GM12878 (cell line): ENCODE results near the gene FLII. TPM values are rescaled to one million over a fixed set of nuclear protein-coding genes. Genes with fewer than 3 reads are reported as not detected.

ENCODE experiments used
- ATAC-seq: fragments of 200-7000 bp; cut with Tn5 transposase; 3 replicates; pipeline ENCODE4 v1.9.1; 2020; ENCODE audit warnings: mild to moderate bottlenecking, moderate library complexity
- BruUV-seq: library from RNA; stranded (reverse); fragments of 400-500 nt; replicated peaks from 2 replicates; lab custom pipeline; 2021; lab: Mats Ljungman, UMichigan
- CTCF ChIA-PET: fragments of 300-600 bp; sonication (Branson Sonifier 250); formaldehyde crosslinking; extraction: SDS; loops from one replicate; lab custom pipeline; 2021; ENCODE audit warnings: inconsistent platforms; lab: Yijun Ruan, JAX
- POLR2A ChIA-PET: fragments of 350-600 bp; formaldehyde crosslinking; extraction: SDS; loops from one replicate; lab custom pipeline; 2021; ENCODE audit warnings: inconsistent platforms; lab: Charles Lee
- RAD21 ChIA-PET: fragments of 300-600 bp; sonication (Branson Sonifier 250); formaldehyde crosslinking; loops from one replicate; lab custom pipeline; 2023; ENCODE audit warnings: antibody characterized with exemption; ENCODE audit not compliant: unreplicated experiment; lab: Charles Lee
- SMC1A ChIA-PET: fragments of 300-600 bp; sonication (Branson Sonifier 250); formaldehyde crosslinking; loops from one replicate; lab custom pipeline; 2023; ENCODE audit not compliant: unreplicated experiment, uncharacterized antibody; lab: Charles Lee
- DNase-seq: peaks from one replicate; pipeline ENCODE4 v3.0.0-alpha.2; 2011; ENCODE audit warnings: low read depth, low spot score
- FAIRE-seq: peaks from 3 replicates; lab custom pipeline; 2011; peaks lifted over from hg19 to GRCh38; lab: Jason Lieb, UNC
- H2AFZ ChIP-seq: 2 replicates; pipeline ENCODE4 v1.6.0; 2011; ENCODE audit warnings: low read depth, low read length, control low read depth; ENCODE audit not compliant: control insufficient read depth
- H3K27ac ChIP-seq: 2 replicates; pipeline ENCODE4 v1.5.1; 2011; ENCODE audit warnings: control low read depth; ENCODE audit not compliant: control insufficient read depth, insufficient read depth
- H3K27me3 ChIP-seq, 2 experiments: replicated peaks in 1 of 2; 2 replicates each; pipeline versions ENCODE4 v1.6.0 to v1.6.1; 2011; ENCODE audit warnings: low read length in 1 of 2; ENCODE audit not compliant: control insufficient read depth in 2 of 2, insufficient read depth in 2 of 2
- H3K36me3 ChIP-seq, 2 experiments: 2 replicates each; pipeline ENCODE4 v1.5.1; 2011; ENCODE audit warnings: low read length in 1 of 2; ENCODE audit not compliant: control insufficient read depth in 2 of 2, insufficient read depth in 2 of 2
- H3K4me1 ChIP-seq: 2 replicates; pipeline ENCODE4 v1.6.1; 2011; ENCODE audit warnings: mild to moderate bottlenecking, low read length, moderate library complexity, mixed read lengths; ENCODE audit not compliant: control insufficient read depth, insufficient read depth
- H3K4me2 ChIP-seq: 2 replicates; pipeline ENCODE4 v1.6.0; 2011; ENCODE audit warnings: control low read depth; ENCODE audit not compliant: control insufficient read depth, insufficient read depth
- H3K4me3 ChIP-seq: fragments of 200-600 bp; sonication (generic); 2 replicates; pipeline ENCODE4 v1.5.1; 2016
- H3K79me2 ChIP-seq: 2 replicates; pipeline ENCODE4 v1.6.0; 2011; ENCODE audit warnings: low read length; ENCODE audit not compliant: control insufficient read depth, insufficient read depth
- H3K9ac ChIP-seq: 2 replicates; pipeline ENCODE4 v1.8.0; 2011; ENCODE audit warnings: low read length, control low read depth, mixed read lengths; ENCODE audit not compliant: control insufficient read depth, insufficient read depth
- H3K9me3 ChIP-seq: replicated peaks from 3 replicates; pipeline ENCODE4 v1.5.1; 2011; ENCODE audit warnings: mild to moderate bottlenecking, low read length; ENCODE audit not compliant: control insufficient read depth, insufficient read depth
- H4K20me1 ChIP-seq: 2 replicates; pipeline ENCODE4 v1.6.0; 2011; ENCODE audit not compliant: control insufficient read depth, insufficient read depth
- BACH1 ChIP-seq: fragments of 450-650 bp; IDR thresholded peaks from 2 replicates; pipeline ENCODE4 v1.6.1; 2017; ENCODE audit warnings: mild to moderate bottlenecking, borderline replicate concordance
- BRCA1 ChIP-seq: IDR thresholded peaks from 2 replicates; pipeline ENCODE4 v1.6.1; 2011; ENCODE audit warnings: low read depth, low read length, improper control_type of control experiment
- CHD2 ChIP-seq: IDR thresholded peaks from 2 replicates; pipeline ENCODE4 v1.6.1; 2011; ENCODE audit warnings: low read depth, low read length, improper control_type of control experiment, borderline replicate concordance
- CHD4 ChIP-seq: fragments of 200-600 bp; sonication (generic); IDR thresholded peaks from 2 replicates; pipeline ENCODE4 v1.6.1; 2016; ENCODE audit warnings: mild to moderate bottlenecking
- EZH2 ChIP-seq: IDR thresholded peaks from 2 replicates; pipeline ENCODE4 v1.6.1; 2012; ENCODE audit warnings: low read depth, mild to moderate bottlenecking, control low read depth, inconsistent platforms, low read length, borderline replicate concordance; ENCODE audit not compliant: control insufficient read depth
- HCFC1 ChIP-seq: fragments of 150-350 bp; IDR thresholded peaks from 2 replicates; pipeline ENCODE4 v1.6.1; 2014; ENCODE audit warnings: low read length
- MYB ChIP-seq: fragments of 150-350 bp; IDR thresholded peaks from 2 replicates; pipeline ENCODE4 v1.6.1; 2014; ENCODE audit warnings: mild to moderate bottlenecking, low read depth, low read length, borderline replicate concordance
- NRF1 ChIP-seq: conservative IDR thresholded peaks from 2 replicates; pipeline ENCODE4 v1.6.1; 2011; ENCODE audit warnings: mild to moderate bottlenecking, low read depth, low read length, improper control_type of control experiment
- SMC3 ChIP-seq: IDR thresholded peaks from 2 replicates; pipeline ENCODE4 v1.6.1; 2011; ENCODE audit warnings: low read length, improper control_type of control experiment, borderline replicate concordance
- SPI1 ChIP-seq: IDR thresholded peaks from 2 replicates; pipeline ENCODE4 v1.6.1; 2011; ENCODE audit warnings: low read depth, mild to moderate bottlenecking, low read length, moderate library complexity, borderline replicate concordance; ENCODE audit not compliant: insufficient read depth
- STAT1 ChIP-seq: fragments of 450-650 bp; conservative IDR thresholded peaks from 2 replicates; pipeline ENCODE4 v1.6.1; 2014; ENCODE audit warnings: antibody characterized with exemption, mild to moderate bottlenecking
- SUZ12 ChIP-seq: fragments of 200-600 bp; sonication (generic); IDR thresholded peaks from one replicate; pipeline ENCODE4 v1.6.1; 2018; ENCODE audit warnings: antibody characterized with exemption, mild to moderate bottlenecking; ENCODE audit not compliant: unreplicated experiment
- YY1 ChIP-seq: IDR thresholded peaks from 2 replicates; pipeline ENCODE4 v1.6.1; 2011; ENCODE audit warnings: low read depth, mild to moderate bottlenecking, low read length
- ZNF217 ChIP-seq: fragments of 450-650 bp; IDR thresholded peaks from 2 replicates; pipeline ENCODE4 v1.6.1; 2017; ENCODE audit warnings: antibody characterized with exemption, mild to moderate bottlenecking
- ZNF274 ChIP-seq: IDR thresholded peaks from one replicate; pipeline ENCODE4 v1.8.0; 2011; ENCODE audit not compliant: insufficient read length, insufficient read depth
- ZSCAN29 ChIP-seq: fragments of 450-650 bp; IDR thresholded peaks from 2 replicates; pipeline ENCODE4 v1.6.1; 2017; ENCODE audit warnings: mild to moderate bottlenecking, moderate library complexity
- WGBS: methylation state at CpG from one replicate; pipeline ENCODE4 v1.1.6; 2016; ENCODE audit warnings: low lambda C conversion rate; ENCODE audit not compliant: insufficient replicate concordance, insufficient coverage; ENCODE audit errors: missing lambda C conversion rate; 5-methylcytosine and 5-hydroxymethylcytosine counted together
- in situ Hi-C: fragments of 300-500 bp; cut with MboI; formaldehyde crosslinking; loops from 9 replicates; pipeline ENCODE4 v1.14.3; 2018; ENCODE audit warnings: mixed read lengths
- intact Hi-C: fragments of 100-400 bp; cut with micrococcal nuclease; formaldehyde crosslinking; loops from one replicate; pipeline ENCODE4 v1.14.2; 2022; ENCODE audit not compliant: unreplicated experiment
- polyA plus RNA-seq, 11 experiments: library from polyadenylated mRNA; depleted of rRNA in 4 of 11; unstranded in 6 of 11; stranded (reverse) in 5 of 11; fragments of >200 nt; fragmentation: Nextera tagmentation in 4 of 11; fragmentation: Illumina TruSeq in 1 of 11; extraction: Ambion mirVana in 4 of 11; extraction: Trizol in 1 of 11; gene quantifications; 1 replicate in 1 of 11; 2 replicates in 10 of 11; pipeline versions ENCODE4 v1.2.1 to v1.2.3, GENCODE V29; 2011 to 2016; ENCODE audit warnings: inconsistent platforms in 2 of 11, missing spikeins in 2 of 11, low read depth in 1 of 11
- total RNA-seq, 4 experiments: library from RNA; depleted of rRNA in 3 of 4; stranded (reverse); fragments of >200 nt in 3 of 4; fragmentation: Illumina TruSeq in 1 of 4; extraction: Trizol in 1 of 4; gene quantifications; 2 replicates each; pipeline versions ENCODE4 v1.2.1 to v1.2.3, GENCODE V29; 2013 to 2021
- TF ChIP-seq, protein P1 (sequence below): IDR thresholded peaks from 2 replicates; pipeline ENCODE4 v1.6.1; 2011; ENCODE audit warnings: mild to moderate bottlenecking, low read depth, low read length, moderate library complexity; ENCODE audit not compliant: insufficient replicate concordance
- TF ChIP-seq, protein P2 (sequence below): fragments of 450-650 bp; IDR thresholded peaks from 2 replicates; pipeline ENCODE4 v1.6.1; 2017; ENCODE audit warnings: borderline replicate concordance
- TF ChIP-seq, protein P3 (sequence below): fragments of 450-650 bp; IDR thresholded peaks from 2 replicates; pipeline ENCODE4 v1.6.1; 2016; ENCODE audit warnings: mild to moderate bottlenecking

Gene FLII
- total and polyA plus RNA-seq, 10 of the 15 experiments (the other 5 are each of a cell fraction or from before 2014, with no cell fraction given) = 22.2 to 200 (median 121) TPM

DNA sequence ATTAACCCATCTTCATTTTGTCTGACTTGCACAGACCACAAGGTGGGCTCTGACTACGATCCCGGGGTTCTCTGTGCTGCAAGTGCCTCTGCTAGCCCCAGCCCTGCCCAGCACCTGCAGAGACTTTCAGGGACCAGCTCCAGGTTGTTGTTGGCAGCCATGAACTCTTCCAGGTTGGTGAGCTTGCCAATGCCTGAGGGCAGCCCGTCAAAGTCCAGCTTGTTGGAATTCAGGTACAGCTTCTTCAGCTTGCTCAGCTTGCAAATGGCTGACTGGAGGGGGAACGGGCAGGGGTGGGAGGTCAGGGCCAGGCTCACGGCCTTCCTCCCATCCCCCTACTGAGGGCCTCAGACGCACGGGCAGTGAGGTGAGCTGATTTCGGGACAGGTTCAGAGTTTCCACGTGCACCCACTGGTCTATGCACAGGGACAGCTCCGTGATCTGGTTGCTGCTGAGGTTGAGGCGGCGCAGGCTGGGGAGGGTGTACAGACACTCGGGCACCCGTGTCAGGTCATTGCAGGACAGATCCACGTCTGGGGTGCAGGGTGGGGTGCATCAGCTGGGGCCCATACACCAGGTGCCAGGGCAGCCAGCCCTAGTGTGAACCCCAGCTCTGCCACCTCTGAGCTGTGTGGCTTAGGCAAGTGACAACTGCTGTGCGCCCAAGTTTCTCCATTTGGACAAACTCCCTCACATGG, 5.2 kb downstream of the FLII start:
- Histone ChIP-seq H3K4me3 (no peak overlapping the region), H3K27ac (no peak overlapping the region), H2AFZ (no peak overlapping the region), H3K79me2 (peaks cover 13% of the 10 kb centered on the region), H3K9me3 (no peaks in the 10 kb centered on the region), H3K4me2 (no peak overlapping the region), H3K36me3 (peaks cover 11 to 23% of the 10 kb centered on the region in 2 experiments), H4K20me1 (no peaks in the 10 kb centered on the region), H3K4me1 (peaks cover 3% of the 10 kb centered on the region), H3K27me3 (no peaks in the 10 kb centered on the region), H3K9ac (no peak overlapping the region)
- RAD21 ChIA-PET = no interaction called here
- FAIRE-seq (no peak), DNase-seq (no peak), ATAC-seq (no peak)
- TF ChIP-seq ZNF274 = no peak
- TF ChIP-seq, protein P1, sequence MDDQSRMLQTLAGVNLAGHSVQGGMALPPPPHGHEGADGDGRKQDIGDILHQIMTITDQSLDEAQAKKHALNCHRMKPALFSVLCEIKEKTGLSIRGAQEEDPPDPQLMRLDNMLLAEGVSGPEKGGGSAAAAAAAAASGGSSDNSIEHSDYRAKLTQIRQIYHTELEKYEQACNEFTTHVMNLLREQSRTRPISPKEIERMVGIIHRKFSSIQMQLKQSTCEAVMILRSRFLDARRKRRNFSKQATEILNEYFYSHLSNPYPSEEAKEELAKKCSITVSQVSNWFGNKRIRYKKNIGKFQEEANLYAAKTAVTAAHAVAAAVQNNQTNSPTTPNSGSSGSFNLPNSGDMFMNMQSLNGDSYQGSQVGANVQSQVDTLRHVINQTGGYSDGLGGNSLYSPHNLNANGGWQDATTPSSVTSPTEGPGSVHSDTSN = no peak
- no peak for TF ChIP-seq BACH1
- TF ChIP-seq CHD4 = no peak
- TF ChIP-seq EZH2 = no peak
- TF ChIP-seq YY1 = no peak
- no peak for TF ChIP-seq ZNF217
- TF ChIP-seq, protein P2, sequence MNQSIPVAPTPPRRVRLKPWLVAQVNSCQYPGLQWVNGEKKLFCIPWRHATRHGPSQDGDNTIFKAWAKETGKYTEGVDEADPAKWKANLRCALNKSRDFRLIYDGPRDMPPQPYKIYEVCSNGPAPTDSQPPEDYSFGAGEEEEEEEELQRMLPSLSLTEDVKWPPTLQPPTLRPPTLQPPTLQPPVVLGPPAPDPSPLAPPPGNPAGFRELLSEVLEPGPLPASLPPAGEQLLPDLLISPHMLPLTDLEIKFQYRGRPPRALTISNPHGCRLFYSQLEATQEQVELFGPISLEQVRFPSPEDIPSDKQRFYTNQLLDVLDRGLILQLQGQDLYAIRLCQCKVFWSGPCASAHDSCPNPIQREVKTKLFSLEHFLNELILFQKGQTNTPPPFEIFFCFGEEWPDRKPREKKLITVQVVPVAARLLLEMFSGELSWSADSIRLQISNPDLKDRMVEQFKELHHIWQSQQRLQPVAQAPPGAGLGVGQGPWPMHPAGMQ = no peak
- no peak for TF ChIP-seq SMC3
- no peak for TF ChIP-seq BRCA1
- TF ChIP-seq NRF1 = no peak
- TF ChIP-seq SPI1 = no peak
- TF ChIP-seq, protein P3, sequence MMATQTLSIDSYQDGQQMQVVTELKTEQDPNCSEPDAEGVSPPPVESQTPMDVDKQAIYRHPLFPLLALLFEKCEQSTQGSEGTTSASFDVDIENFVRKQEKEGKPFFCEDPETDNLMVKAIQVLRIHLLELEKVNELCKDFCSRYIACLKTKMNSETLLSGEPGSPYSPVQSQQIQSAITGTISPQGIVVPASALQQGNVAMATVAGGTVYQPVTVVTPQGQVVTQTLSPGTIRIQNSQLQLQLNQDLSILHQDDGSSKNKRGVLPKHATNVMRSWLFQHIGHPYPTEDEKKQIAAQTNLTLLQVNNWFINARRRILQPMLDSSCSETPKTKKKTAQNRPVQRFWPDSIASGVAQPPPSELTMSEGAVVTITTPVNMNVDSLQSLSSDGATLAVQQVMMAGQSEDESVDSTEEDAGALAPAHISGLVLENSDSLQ = no peak
- TF ChIP-seq MYB = no peak
- TF ChIP-seq CHD2 = no peak
- TF ChIP-seq STAT1 = no peak
- no peak for TF ChIP-seq SUZ12
- no peak for TF ChIP-seq ZSCAN29
- TF ChIP-seq HCFC1 = no peak
- CTCF ChIA-PET = no interaction called here
- SMC1A ChIA-PET = no interaction called here
- intact Hi-C loops = no loop called here
- WGBS = 92% methylated on average over 16 of the region's 16 CpGs
- no TSS peak for BruUV-seq
- POLR2A ChIA-PET = no interaction called here
- in situ Hi-C loops = no loop called here
